ENCODE data around the gene KRT82.
"Not testable (repeated sequence)": the region's sequence is repeated elsewhere in the genome, so short reads cannot be mapped to it uniquely, and the experiment has no call there.

KRT82 gene

GRCh38 chr12:52354200-52354599, 51.9 kb downstream of the KRT82 start:
- no peak overlapping the region for H3K4me3 ChIP-seq (ENCODE audit: low read length)
- no peaks in the 10 kb centered on the region for H3K9me3 ChIP-seq (ENCODE audit: control insufficient read depth, low read depth, low read length)
- no peaks in the 10 kb centered on the region for H3K36me3 ChIP-seq (ENCODE audit: control insufficient read depth, low read depth, low read length)
- H3K4me1 ChIP-seq (ENCODE audit: control insufficient read depth, low read depth, low read length) = no peaks in the 10 kb centered on the region
- H3K9ac ChIP-seq (ENCODE audit: low read length) = no peak overlapping the region
- no peak overlapping the region for H3K27ac ChIP-seq (ENCODE audit: low read length)
- H3K27me3 ChIP-seq (ENCODE audit: control insufficient read depth, insufficient read depth, low read length) = no peaks in the 10 kb centered on the region

- Histone ChIP-seq H3K4me3 (ENCODE audit: low read length) (no peak overlapping the region), H3K27me3 (ENCODE audit: control insufficient read depth, insufficient read depth, low read length) (no peaks in the 10 kb centered on the region), H3K36me3 (ENCODE audit: control insufficient read depth, low read depth, low read length) (no peaks in the 10 kb centered on the region)
Measured at GRCh38 chr12:52353766-52354165, 52.4 kb downstream of the KRT82 start.

DNA sequence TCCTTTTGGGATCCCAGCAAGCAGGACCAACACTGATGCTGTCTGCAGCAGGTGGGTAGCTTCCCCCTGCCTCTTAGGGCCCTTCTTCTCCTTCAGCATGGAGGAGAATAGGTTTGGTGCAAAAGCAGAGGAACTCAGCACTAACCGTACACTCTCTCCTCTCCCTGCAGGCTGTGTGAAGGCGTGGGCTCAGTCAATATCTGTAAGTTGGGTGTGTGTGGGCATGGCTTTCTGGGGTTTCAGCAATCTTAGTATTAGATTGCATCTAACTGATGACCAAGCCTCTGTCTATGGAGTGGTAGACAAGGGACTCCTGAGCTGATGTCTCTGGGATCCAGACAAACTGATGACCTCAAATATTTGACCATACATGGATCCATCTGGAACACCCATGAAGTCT, 53.2 kb downstream of the KRT82 start:
- Histone ChIP-seq H3K4me3 (ENCODE audit: low read length) (no peak overlapping the region), H3K9me3 (ENCODE audit: control insufficient read depth, low read depth, low read length) (no peaks in the 10 kb centered on the region), H3K9ac (ENCODE audit: low read length) (no peak overlapping the region), H3K27me3 (ENCODE audit: control insufficient read depth, insufficient read depth, low read length) (no peaks in the 10 kb centered on the region), H3K27ac (ENCODE audit: low read length) (no peak overlapping the region), H3K4me1 (ENCODE audit: control insufficient read depth, low read depth, low read length) (no peaks in the 10 kb centered on the region), H3K36me3 (ENCODE audit: control insufficient read depth, low read depth, low read length) (no peaks in the 10 kb centered on the region)

More at GRCh38 chr12:52353766-52354165, 52.4 kb downstream of the KRT82 start:
- no peaks in the 10 kb centered on the region for H3K4me1 ChIP-seq (ENCODE audit: control insufficient read depth, low read depth, low read length)
- H3K9me3 ChIP-seq (ENCODE audit: control insufficient read depth, low read depth, low read length) = no peaks in the 10 kb centered on the region
- H3K9ac ChIP-seq (ENCODE audit: low read length) = no peak overlapping the region
- no peak overlapping the region for H3K27ac ChIP-seq (ENCODE audit: low read length)

DNA sequence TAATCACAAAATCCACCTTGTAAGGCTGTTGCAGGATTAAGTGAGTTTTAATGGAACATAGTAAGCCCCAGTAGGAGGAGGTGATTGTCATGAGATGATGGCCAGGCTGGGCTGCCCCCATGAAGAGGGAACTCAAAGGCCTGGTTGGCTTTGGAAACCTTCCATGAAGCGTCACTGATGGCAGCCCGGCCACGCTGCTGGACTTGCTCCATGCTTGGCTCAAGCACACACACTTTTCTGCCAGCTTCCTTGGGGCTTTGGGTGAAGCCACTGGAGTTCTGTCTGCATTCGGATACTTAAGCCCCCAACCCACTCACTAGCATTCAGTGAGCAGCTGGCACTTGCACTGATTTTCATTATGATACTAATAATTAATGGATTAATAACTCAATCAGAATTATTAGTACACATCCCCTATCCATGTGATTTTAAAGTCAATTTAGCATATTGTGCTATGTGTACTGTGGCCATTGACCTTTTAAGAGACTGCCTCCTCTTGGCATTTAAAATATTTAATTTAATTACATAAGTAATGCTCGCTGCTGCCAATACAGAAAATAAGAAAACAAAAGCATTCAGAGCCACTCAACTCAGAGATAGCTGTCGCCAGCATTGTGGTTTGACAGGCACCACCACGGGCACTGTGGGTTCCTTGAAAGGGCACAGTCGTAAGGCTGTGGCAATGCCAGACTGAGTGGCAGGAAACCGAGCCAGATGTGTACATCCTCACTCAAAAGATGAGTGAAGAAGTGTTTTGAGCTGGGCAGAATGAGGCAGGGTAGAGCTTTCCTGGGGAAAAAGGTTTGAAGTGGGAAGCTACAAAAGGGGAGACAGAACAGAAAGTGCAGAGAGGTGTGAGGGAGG, 54.7 kb downstream of the KRT82 start:
- H3K36me3 ChIP-seq (ENCODE audit: control insufficient read depth, low read depth, low read length) = no peaks in the 10 kb centered on the region
- H3K4me3 ChIP-seq (ENCODE audit: low read length) = no peak overlapping the region
- H3K27ac ChIP-seq (ENCODE audit: low read length) = no peak overlapping the region
- H3K27me3 ChIP-seq (ENCODE audit: control insufficient read depth, insufficient read depth, low read length) = no peaks in the 10 kb centered on the region
- no peak overlapping the region for H3K9ac ChIP-seq (ENCODE audit: low read length)
- H3K9me3 ChIP-seq (ENCODE audit: control insufficient read depth, low read depth, low read length) = no peaks in the 10 kb centered on the region
- H3K4me1 ChIP-seq (ENCODE audit: control insufficient read depth, low read depth, low read length) = no peaks in the 10 kb centered on the region

DNA sequence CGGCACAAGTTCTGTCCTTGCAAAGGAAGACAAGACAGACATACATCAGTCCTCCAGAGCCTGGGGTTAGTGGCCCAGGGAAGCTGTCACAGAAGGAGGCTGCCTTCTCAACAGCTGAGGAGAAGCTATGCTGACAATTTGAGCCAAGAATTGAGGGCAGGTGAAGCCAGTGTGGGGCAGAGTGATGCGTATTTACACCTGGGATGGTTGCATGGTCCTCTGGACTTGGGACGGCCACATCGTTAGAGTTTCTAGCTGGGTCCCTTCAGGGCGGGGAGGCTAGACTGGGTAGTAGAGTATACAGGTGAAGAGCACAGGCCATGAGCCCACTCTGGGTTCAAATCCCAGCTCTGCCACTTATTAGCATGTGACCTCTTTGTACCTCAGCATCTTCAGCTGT, 55.3 kb downstream of the KRT82 start:
- Histone ChIP-seq H3K27ac (ENCODE audit: low read length) (no peak overlapping the region), H3K36me3 (ENCODE audit: control insufficient read depth, low read depth, low read length) (no peaks in the 10 kb centered on the region), H3K27me3 (ENCODE audit: control insufficient read depth, insufficient read depth, low read length) (no peaks in the 10 kb centered on the region), H3K4me1 (ENCODE audit: control insufficient read depth, low read depth, low read length) (no peaks in the 10 kb centered on the region), H3K9me3 (ENCODE audit: control insufficient read depth, low read depth, low read length) (no peaks in the 10 kb centered on the region), H3K4me3 (ENCODE audit: low read length) (no peak overlapping the region), H3K9ac (ENCODE audit: low read length) (no peak overlapping the region)

DNA sequence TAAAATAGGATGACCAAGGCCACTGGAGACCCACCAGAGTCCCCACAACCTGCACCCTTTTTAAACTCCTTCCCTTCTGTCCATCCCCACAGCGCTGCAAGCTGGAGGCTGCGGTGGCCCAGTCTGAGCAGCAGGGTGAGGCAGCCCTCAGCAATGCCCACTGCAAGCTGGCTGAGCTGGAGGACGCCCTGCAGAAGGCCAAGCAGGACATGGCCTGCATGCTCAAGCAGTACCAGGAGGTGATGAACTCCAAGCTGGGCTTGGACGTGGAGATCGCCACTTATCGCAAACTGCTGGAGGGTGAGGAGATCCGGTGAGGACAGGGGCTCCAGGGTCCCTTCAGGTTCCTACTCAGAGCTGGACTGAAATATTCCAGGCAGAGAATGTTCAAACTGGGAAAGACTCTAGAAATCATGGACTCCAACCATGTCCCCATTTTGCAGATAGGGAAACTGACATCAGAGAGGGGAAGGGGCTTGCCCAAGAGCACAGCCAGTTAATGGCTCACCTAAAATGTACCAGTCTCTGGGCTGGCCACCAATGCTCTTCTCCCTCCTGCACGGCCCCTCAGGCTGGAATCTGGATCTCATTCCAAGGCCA, 56.0 kb downstream of the KRT82 start:
- Histone ChIP-seq H3K9ac (ENCODE audit: low read length) (no peak overlapping the region), H3K36me3 (ENCODE audit: control insufficient read depth, low read depth, low read length) (no peaks in the 10 kb centered on the region), H3K27me3 (ENCODE audit: control insufficient read depth, insufficient read depth, low read length) (no peaks in the 10 kb centered on the region), H3K9me3 (ENCODE audit: control insufficient read depth, low read depth, low read length) (no peaks in the 10 kb centered on the region), H3K4me3 (ENCODE audit: low read length) (no peak overlapping the region), H3K4me1 (ENCODE audit: control insufficient read depth, low read depth, low read length) (no peaks in the 10 kb centered on the region), H3K27ac (ENCODE audit: low read length) (no peak overlapping the region)

GRCh38 chr12:52349196-52349595, 56.9 kb downstream of the KRT82 start:
- Histone ChIP-seq H3K4me3 (ENCODE audit: low read length) (no peak overlapping the region), H3K9me3 (ENCODE audit: control insufficient read depth, low read depth, low read length) (no peaks in the 10 kb centered on the region), H3K27ac (ENCODE audit: low read length) (no peak overlapping the region), H3K9ac (ENCODE audit: low read length) (no peak overlapping the region), H3K27me3 (ENCODE audit: control insufficient read depth, insufficient read depth, low read length) (no peaks in the 10 kb centered on the region), H3K36me3 (ENCODE audit: control insufficient read depth, low read depth, low read length) (no peaks in the 10 kb centered on the region), H3K4me1 (ENCODE audit: control insufficient read depth, low read depth, low read length) (no peaks in the 10 kb centered on the region)

- no peak overlapping the region for H3K9ac ChIP-seq (ENCODE audit: low read length)
- H3K4me1 ChIP-seq (ENCODE audit: control insufficient read depth, low read depth, low read length) = no peaks in the 10 kb centered on the region
- no peaks in the 10 kb centered on the region for H3K36me3 ChIP-seq (ENCODE audit: control insufficient read depth, low read depth, low read length)
- H3K27me3 ChIP-seq (ENCODE audit: control insufficient read depth, insufficient read depth, low read length) = no peaks in the 10 kb centered on the region
- no peaks in the 10 kb centered on the region for H3K9me3 ChIP-seq (ENCODE audit: control insufficient read depth, low read depth, low read length)
- no peak overlapping the region for H3K27ac ChIP-seq (ENCODE audit: low read length)
- H3K4me3 ChIP-seq (ENCODE audit: low read length) = no peak overlapping the region
Measured at GRCh38 chr12:52347551-52348510, 58.3 kb downstream of the KRT82 start.

- no peaks in the 10 kb centered on the region for H3K36me3 ChIP-seq (ENCODE audit: control insufficient read depth, low read depth, low read length)
- no peaks in the 10 kb centered on the region for H3K9me3 ChIP-seq (ENCODE audit: control insufficient read depth, low read depth, low read length)
- no peak overlapping the region for H3K4me3 ChIP-seq (ENCODE audit: low read length)
- no peak overlapping the region for H3K9ac ChIP-seq (ENCODE audit: low read length)
- H3K4me1 ChIP-seq (ENCODE audit: control insufficient read depth, low read depth, low read length) = no peaks in the 10 kb centered on the region
- no peak overlapping the region for H3K27ac ChIP-seq (ENCODE audit: low read length)
- H3K27me3 ChIP-seq (ENCODE audit: control insufficient read depth, insufficient read depth, low read length) = no peaks in the 10 kb centered on the region
Measured at GRCh38 chr12:52347016-52347415, 59.1 kb downstream of the KRT82 start.

DNA sequence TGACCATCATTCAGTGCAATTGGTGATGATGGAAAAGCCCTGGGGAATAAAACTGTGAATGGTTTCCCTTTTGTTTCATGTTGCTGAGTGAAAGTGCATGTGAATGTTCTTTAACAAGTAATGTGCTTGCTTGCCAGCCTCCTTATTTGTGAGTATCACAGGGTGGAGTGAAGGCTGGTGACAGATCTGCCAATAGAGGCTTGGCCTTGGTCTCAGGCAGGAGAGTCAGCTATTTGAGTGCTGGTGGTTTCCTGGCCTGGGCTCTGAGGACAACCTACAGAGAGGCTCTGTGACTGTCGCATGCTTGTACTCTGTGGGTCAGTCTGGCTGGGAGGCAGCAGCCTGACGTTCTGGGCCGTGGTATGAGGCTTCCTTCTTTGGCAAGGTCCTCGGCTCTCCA, 59.5 kb downstream of the KRT82 start:
- Histone ChIP-seq H3K4me1 (ENCODE audit: control insufficient read depth, low read depth, low read length) (no peaks in the 10 kb centered on the region), H3K27ac (ENCODE audit: low read length) (no peak overlapping the region), H3K27me3 (ENCODE audit: control insufficient read depth, insufficient read depth, low read length) (no peaks in the 10 kb centered on the region), H3K9ac (ENCODE audit: low read length) (no peak overlapping the region), H3K4me3 (ENCODE audit: low read length) (no peak overlapping the region), H3K36me3 (ENCODE audit: control insufficient read depth, low read depth, low read length) (no peaks in the 10 kb centered on the region), H3K9me3 (ENCODE audit: control insufficient read depth, low read depth, low read length) (no peaks in the 10 kb centered on the region)

DNA sequence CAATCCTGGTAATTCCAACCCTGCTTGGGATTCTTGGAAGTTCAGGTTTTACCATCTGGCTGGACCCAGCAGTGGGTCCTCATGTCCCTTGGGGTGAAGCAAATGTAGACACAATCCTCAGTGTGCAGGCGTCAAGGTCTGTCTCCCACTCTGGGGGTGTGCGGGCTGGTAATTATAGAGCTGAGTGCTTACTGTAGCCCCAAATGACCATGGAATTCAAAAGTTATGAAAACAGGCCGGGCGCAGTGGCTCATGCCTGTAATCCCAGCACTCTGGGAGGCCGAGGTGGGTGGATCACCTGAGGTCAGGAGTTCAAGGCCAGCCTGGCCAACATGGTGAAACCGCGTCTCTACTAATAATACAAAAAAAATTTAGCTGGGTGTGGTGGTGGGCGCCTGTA, 61.1 kb downstream of the KRT82 start:
- not testable (repeated sequence) for H3K36me3 ChIP-seq (ENCODE audit: control insufficient read depth, low read depth, low read length); H3K4me1 ChIP-seq (ENCODE audit: control insufficient read depth, low read depth, low read length); H3K4me3 ChIP-seq (ENCODE audit: low read length); H3K27me3 ChIP-seq (ENCODE audit: control insufficient read depth, insufficient read depth, low read length); H3K9me3 ChIP-seq (ENCODE audit: control insufficient read depth, low read depth, low read length); H3K27ac ChIP-seq (ENCODE audit: low read length); H3K9ac ChIP-seq (ENCODE audit: low read length)
